GM21390 (cell line): ENCODE data around the gene NUDT22.

Experiments
- ATAC-seq: cut with Tn5 transposase; IDR thresholded peaks from one replicate; pipeline ENCODE4 v1.9.1; 2021; ENCODE audit not compliant: unreplicated experiment

The NUDT22 gene

GRCh38 chr11:64206457-64207255, 19.4 kb upstream of the NUDT22 start, which contains the start of gene FERMT3:
Gene FERMT3, plus strand, starts transcription at chr11:64206721. Its CDS starts 644 bp downstream, at chr11:64207365.
- peak; percentile 39 for ATAC-seq

GRCh38 chr11:64207256-64208085, 18.6 kb upstream of the NUDT22 start:
- ATAC-seq, result peak; percentile 56

- ATAC-seq, result no peak
Measured at GRCh38 chr11:64208086-64208795, 17.8 kb upstream of the NUDT22 start.

GRCh38 chr11:64208796-64209562, 17.1 kb upstream of the NUDT22 start:
- no peak for ATAC-seq

- ATAC-seq, result no peak
Measured at GRCh38 chr11:64209563-64209843, 16.6 kb upstream of the NUDT22 start.

- ATAC-seq, result no peak
Measured at GRCh38 chr11:64210301-64211020, 15.6 kb upstream of the NUDT22 start.

- no peak for ATAC-seq
Measured at GRCh38 chr11:64211181-64211872, 14.7 kb upstream of the NUDT22 start.

- no peak for ATAC-seq
Measured at GRCh38 chr11:64216879-64217278, 9.2 kb upstream of the NUDT22 start.

GRCh38 chr11:64218628-64219353, 7.3 kb upstream of the NUDT22 start:
- no peak for ATAC-seq

- no peak for ATAC-seq
Measured at GRCh38 chr11:64219354-64219684, 6.8 kb upstream of the NUDT22 start.

GRCh38 chr11:64219755-64220154, 6.3 kb upstream of the NUDT22 start:
- no peak for ATAC-seq

- no peak for ATAC-seq
Measured at GRCh38 chr11:64220271-64220670, 5.8 kb upstream of the NUDT22 start.

- ATAC-seq, result no peak
Measured at GRCh38 chr11:64220798-64221197, 5.3 kb upstream of the NUDT22 start.

- no peak for ATAC-seq
Measured at GRCh38 chr11:64222651-64223000, 3.4 kb upstream of the NUDT22 start.

- ATAC-seq, result no peak
Measured at GRCh38 chr11:64223001-64223651, 2.9 kb upstream of the NUDT22 start.

- ATAC-seq, result no peak
Measured at GRCh38 chr11:64224151-64224890, 1.8 kb upstream of the NUDT22 start.

- ATAC-seq, result no peak
Measured at GRCh38 chr11:64224891-64225607, 1.0 kb upstream of the NUDT22 start.
